Suprapubic skin (tissue), 3 donors: ENCODE data around the gene VAV2.

Experiments used
- POLR2AphosphoS5 ChIP-seq, 3 donors: sonication (generic); formaldehyde crosslinking; IDR thresholded peaks; one replicate each; pipeline ENCODE4 v1.6.1; 2017; ENCODE audit warnings: antibody characterized with exemption in 3 of 3
- TF ChIP-seq, protein P1 (sequence below), 2 donors: fragments of 200-600 bp in 1 of 2; fragments of 450-650 bp in 1 of 2; sonication (generic) in 1 of 2; IDR thresholded peaks; one replicate each; pipeline ENCODE4 v1.5.1; 2016 to 2019; ENCODE audit warnings: antibody characterized with exemption in 2 of 2, mild to moderate bottlenecking in 1 of 2, moderate library complexity in 1 of 2

DNA sequence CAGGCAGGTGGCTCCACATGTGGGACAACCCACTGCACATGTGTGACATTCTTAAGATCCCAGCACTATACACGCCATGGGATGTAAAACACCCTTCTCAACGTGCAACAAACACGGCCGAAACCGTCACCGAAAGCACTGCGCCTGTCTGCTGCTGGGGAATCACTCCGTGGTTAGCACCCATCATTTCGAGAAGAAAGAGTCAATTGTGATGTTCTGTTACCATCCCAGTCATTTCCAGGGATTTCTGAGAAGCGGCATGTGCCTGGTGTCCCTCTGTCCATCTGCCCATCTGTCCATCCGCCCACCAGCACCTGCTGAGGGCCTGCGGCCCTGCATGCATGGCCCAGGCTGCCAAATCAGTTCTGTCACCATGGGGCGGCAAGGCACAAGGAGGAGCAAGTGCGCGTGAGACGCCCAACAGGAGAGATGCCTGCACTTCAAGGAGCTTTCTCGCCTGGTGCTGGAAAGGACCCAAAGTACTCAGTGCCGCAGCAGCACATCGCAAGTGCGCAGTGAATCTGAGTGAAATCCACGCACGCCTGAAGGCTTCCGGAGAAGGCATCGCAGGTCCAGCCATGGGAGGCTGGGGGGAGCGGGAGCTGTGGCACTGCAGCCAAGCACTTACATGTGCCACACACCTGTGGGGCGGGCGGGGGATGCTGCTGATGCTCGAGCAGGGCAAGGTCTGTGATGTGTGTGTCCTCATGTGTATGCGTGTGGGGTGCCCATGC lies 38.0 kb downstream of the VAV2 start:
- TF ChIP-seq POLR2AphosphoS5 (IDR thresholded peaks at IDR 0.05) = no peak
- TF ChIP-seq, protein P1, sequence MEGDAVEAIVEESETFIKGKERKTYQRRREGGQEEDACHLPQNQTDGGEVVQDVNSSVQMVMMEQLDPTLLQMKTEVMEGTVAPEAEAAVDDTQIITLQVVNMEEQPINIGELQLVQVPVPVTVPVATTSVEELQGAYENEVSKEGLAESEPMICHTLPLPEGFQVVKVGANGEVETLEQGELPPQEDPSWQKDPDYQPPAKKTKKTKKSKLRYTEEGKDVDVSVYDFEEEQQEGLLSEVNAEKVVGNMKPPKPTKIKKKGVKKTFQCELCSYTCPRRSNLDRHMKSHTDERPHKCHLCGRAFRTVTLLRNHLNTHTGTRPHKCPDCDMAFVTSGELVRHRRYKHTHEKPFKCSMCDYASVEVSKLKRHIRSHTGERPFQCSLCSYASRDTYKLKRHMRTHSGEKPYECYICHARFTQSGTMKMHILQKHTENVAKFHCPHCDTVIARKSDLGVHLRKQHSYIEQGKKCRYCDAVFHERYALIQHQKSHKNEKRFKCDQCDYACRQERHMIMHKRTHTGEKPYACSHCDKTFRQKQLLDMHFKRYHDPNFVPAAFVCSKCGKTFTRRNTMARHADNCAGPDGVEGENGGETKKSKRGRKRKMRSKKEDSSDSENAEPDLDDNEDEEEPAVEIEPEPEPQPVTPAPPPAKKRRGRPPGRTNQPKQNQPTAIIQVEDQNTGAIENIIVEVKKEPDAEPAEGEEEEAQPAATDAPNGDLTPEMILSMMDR (IDR thresholded peaks at IDR 0.05) = no peak
